A172 (cell line): ENCODE measurements around the gene SRL. TPM values are rescaled to one million over a fixed set of nuclear protein-coding genes. Genes with fewer than 3 reads are reported as not detected.

ENCODE experiments used
- DNase-seq: peaks from one replicate; pipeline ENCODE4 v3.0.0-alpha.2; 2015; ENCODE audit warnings: low spot score
- total RNA-seq: library from RNA; depleted of rRNA; stranded (reverse); fragments of >200 nt; shearing (Covaris generic); gene quantifications from 2 replicates; pipeline ENCODE4 v1.2.3, GENCODE V29; 2014

The SRL gene
- total RNA-seq, 1 experiment from 2014 or later, result not detected

- DNase-seq, result no peak
Observed at GRCh38 chr16:4202615-4203345, 39.1 kb downstream of the SRL start.

- DNase-seq, result peak; percentile 60
Observed at GRCh38 chr16:4200781-4201137, 41.1 kb downstream of the SRL start.

DNA sequence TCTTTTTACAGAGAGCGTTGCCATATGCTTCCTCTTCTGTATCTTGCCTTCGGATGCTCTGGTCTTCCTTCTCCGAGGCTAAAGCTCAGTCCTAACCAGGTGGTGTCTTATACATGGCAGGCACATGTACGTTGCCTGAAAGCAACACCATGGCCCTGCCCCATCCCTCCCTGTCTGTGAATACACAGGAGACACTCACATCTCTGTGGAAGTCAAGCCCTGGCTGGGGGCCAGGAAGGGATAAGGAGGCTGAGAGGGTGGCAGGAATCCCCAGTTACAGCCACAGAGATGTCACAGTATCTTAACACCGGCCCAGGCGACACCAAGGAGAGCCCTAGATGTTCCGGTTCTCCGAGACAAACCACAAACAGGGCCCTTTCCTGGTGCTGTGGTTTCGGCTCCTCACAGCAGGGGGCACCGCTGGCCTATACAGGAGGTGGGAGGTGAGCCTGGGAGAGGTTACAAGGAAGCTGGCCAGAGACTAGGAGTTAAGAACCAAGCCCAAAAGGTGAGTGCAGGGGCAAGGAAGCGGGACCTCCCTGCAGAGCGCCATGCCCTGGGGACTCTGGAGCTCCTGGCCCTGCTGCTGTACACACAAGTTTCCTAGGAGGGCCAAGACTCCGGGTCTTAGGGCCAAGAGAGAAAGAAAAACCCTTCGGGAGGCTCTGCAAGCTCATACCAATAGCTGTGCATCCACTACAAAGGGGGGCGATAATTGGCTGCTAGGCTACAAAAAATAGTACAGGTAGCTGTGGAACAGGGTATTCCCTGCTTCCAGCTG lies 41.7 kb downstream of the SRL start:
- DNase-seq, result peak; percentile 57

DNA sequence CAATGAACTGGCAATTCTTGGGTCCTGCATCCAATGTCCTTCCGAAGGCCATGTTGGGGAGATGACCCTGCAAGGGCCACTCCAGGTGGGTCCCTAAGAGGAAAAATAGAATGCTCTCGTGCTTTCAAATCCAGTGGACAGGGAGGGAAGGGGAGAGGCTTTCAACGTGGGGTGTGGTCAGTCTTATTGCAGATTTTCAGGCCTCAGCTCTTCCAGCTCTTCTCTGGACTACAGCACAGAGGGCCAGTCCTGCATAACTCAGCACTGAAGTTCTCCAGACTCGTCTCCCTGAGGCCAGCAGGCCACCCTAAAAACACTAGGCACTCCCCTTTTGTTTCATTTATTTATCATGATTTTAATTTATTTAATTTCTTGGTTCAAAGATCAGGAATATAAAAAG lies 43.1 kb downstream of the SRL start:
- DNase-seq, result no peak

GRCh38 chr16:4194661-4195060 lies 47.2 kb downstream of the SRL start:
- no peak for DNase-seq

- DNase-seq, result no peak
Observed at GRCh38 chr16:4193920-4194319, 48.0 kb downstream of the SRL start.

DNA sequence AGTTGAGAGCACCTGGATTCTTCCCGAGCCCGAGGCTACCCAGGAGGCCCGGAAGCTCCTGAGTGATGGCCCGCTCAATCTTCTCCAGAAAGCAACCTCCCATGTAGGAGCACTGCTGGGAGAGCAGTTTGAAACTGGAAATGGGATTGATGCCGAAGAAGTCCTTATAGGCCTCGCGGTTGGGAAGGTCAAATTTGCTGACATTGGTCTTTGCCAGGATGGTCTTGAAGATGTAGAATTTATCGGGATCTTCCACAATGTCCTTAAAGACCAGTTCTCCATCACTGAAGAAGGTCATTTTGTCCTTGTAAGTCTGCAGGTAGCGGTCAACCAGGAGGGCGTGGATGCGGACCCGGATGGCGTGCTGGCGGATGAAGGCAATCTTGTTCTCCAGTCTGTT lies 49.7 kb downstream of the SRL start:
- no peak for DNase-seq

- DNase-seq, result no peak
Observed at GRCh38 chr16:4190712-4191333, 51.1 kb downstream of the SRL start.

DNA sequence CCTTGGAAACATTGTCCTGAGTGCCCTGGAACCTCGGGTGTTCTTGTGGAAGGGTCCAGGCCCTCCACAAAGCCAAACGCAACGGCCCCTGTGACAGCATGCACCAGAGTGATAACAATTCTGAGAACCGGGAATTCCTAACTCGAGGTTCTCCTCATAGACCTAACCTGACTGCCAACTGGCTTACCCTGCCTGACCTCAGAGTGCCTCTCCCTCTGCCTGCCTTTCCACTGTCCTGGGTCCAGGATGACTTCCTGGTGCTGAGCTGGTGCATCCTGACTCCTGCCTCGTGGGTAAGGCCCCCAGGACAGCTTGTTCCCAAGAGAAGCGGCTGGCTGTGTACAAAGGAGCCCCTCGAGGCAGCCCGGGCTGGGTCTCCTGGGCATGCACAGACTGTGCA lies 51.8 kb downstream of the SRL start:
- DNase-seq, result no peak

DNA sequence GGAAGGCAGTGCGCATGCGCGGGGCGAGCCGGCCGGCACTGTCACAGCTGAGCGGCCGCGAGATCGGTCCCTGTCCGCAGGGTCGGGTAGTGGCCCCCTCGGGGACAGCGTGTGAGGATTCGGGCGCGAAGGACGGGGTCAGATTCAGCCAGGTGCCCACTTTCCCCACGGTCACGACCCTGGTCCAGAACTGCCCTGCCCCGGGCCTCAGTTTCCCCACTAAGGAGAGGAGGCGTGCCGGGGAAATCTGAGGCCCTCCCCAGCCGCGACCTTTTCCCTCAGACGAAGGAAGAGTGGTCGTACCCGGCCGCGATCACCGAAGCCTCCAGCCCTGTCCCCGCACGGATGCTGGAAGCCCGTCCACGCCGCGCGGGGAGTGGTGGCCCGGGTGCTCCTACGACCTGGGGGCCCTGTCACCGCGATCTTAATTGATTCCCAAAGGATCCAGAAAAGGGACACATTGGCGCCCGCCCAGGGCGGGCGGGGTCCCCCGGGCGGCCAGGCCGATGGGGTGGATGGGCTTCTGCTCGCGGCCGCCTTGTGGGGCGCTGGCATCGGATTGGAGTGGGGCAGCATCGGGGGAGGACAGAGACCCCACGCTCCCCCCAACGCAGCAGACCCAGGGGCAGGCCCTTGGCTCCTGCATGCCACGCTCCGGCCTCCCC lies 57.7 kb downstream of the SRL start:
- DNase-seq, result no peak

- peak; percentile 89 for DNase-seq
Observed at GRCh38 chr16:4183237-4184037, 58.4 kb downstream of the SRL start.

GRCh38 chr16:4182581-4183236 lies 59.2 kb downstream of the SRL start:
- DNase-seq, result no peak

DNA sequence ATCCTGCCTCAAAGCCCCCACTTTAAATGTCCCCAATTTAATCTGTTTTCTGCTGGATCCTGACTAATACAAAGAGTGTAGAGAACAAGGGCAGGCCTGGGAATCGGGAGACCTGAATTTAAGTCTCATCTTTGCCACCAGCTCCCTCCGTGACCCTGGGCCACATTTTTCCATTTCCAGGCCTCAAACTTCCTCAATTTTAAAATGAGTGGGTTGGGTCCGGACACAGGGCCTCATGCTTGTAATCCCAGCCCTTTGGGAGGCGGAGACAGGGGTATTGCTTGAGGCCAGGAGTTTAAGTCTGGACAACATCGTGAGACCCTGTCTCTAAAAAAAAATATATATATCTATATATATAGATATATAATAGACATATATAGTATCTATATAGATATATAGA lies 61.4 kb downstream of the SRL start:
- no peak for DNase-seq

- no peak for DNase-seq
Observed at GRCh38 chr16:4179763-4180260, 62.1 kb downstream of the SRL start.

DNA sequence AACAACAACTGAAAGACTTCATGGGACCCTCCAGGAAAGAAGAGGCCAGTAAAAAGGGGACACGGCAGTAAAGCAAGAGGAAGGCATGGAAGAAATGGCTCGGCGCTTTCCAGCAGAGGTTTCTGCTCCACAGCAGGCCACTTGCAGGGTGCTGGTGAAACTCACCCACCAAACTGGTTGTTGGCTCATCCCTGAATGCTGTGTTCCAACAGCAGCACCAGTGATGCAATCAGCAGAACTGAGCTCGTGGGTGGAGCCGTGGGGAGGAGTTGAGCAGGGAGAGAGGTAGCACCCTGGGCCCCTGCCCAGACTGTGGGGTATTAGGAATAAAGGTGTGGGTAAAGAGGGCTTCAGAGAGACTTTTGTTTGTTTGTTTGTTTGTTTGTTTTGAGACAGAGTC lies 62.9 kb downstream of the SRL start:
- no peak for DNase-seq

DNA sequence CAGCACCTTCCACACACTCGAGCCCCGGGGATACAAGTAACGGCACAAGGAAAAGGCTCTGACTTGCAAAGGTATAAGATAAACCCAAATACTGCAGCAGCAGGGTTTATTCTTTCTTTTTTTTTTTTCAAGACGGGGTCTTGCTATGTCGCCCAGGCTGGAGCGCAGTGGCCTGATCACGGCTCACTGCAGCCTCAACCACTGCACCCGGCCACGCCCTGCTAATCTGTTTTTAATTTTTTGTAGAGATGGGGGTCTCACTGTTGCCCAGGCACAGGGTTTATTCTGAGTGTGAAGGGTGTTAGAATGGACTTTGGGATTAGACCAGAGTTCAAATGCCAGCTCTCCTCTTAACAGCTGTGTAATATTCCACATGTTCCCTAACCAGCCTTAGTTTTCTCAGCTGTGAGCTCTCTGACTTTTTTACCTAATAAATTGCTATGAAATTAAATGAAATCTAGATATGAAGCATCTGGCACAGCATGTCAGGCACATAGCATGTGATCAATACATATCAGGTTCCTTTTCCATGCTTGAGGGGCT lies 63.3 kb downstream of the SRL start:
- no peak for DNase-seq

GRCh38 chr16:4176906-4177417 lies 64.9 kb downstream of the SRL start:
- DNase-seq, result peak; percentile 80

DNA sequence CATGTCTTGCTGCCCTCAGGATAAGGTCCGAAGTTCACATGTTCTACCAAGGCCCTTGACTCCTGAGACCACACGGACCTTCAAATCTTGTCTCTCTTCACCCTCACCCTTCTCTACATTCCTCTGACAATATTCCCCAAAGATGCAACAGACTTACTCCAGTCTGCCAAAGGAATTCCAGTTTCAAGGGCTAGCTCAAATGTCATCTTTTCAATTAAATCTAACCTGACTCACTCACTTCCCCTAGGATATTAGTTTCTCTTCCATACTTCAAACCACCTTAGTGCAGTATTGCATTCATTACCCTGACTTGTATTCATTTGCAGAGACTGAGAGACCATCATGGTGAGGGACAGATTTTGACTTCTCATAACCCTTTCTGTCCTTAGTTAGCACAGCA lies 66.0 kb downstream of the SRL start:
- no peak for DNase-seq

DNA sequence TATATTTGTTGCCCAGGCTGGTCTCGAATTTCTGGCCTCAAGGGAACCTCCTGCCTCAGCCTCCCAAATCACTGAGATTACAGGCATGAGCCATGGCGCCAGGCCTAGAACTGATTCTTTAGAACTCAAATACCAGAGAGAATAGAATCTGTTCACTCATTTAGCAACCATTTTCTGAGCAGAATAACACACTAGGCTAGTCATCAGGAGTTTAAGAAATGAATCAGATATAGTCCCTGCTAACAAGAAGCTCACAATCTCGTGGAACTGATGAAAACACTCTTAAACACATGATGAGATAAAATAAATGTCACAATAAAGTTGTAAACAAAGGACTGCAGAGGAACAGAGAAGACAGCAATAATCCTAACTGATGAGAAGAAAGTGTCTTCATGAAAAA lies 69.8 kb downstream of the SRL start:
- no peak for DNase-seq

DNA sequence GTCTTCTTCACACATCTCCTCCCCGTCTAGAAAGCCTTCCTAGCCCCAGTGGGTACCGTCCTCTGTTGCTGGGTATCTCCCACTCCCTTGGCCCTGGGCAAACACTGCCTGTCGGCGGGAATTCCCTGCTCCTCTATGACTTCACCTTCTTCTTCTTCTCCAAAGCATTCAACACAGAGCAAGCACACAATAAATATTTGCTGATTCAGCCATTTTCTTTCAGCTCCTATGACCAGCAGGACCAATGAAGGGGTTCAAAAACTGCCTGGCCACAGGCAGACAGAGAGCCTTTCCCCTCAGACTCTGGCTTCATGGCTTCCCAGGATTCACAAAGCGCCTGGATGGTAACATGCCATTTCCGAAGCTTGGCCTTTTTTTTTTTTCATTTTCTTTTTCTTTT lies 72.5 kb downstream of the SRL start:
- no peak for DNase-seq
